Measurements from ENCODE around the gene C1QA.

DNA sequence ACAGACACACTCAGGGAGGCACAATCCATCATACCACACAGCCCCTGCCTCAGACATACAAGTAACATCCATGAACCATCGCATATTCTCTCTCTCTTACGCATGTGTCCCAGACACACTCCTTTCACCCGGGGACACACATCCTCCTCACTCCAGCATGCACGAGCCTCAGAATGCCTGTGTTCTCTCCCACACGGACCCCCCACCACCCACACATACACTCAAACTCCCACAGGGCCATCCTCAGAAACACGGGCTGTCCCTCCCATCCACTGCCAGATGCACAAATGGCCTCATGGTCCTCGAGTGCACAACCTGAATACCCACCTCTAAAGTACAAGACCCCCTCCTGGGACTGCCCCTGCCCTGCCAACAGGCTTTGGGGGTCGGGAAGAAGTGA lies 4.8 kb downstream of the C1QA start:
- TF ChIP-seq ZNF24 (tag by site-specific recombination; IDR thresholded peaks at IDR 0.05) (no peak), RBAK (tag by site-specific recombination; IDR thresholded peaks at IDR 0.05) (no peak), CTCF (tag by site-specific recombination; IDR thresholded peaks at IDR 0.05) (no peak), ZNF664 (tag by site-specific recombination; IDR thresholded peaks at IDR 0.05) (no peak), MYNN (tag by site-specific recombination; IDR thresholded peaks at IDR 0.05; ENCODE audit: borderline replicate concordance) (no peak), ZFHX2 (tag by site-specific recombination; conservative IDR thresholded peaks at IDR 0.05) (peak; percentile 92), AEBP2 (tag by site-specific recombination; IDR thresholded peaks at IDR 0.05; ENCODE audit: borderline replicate concordance) (no peak)
- TF ChIP-seq, protein P1, sequence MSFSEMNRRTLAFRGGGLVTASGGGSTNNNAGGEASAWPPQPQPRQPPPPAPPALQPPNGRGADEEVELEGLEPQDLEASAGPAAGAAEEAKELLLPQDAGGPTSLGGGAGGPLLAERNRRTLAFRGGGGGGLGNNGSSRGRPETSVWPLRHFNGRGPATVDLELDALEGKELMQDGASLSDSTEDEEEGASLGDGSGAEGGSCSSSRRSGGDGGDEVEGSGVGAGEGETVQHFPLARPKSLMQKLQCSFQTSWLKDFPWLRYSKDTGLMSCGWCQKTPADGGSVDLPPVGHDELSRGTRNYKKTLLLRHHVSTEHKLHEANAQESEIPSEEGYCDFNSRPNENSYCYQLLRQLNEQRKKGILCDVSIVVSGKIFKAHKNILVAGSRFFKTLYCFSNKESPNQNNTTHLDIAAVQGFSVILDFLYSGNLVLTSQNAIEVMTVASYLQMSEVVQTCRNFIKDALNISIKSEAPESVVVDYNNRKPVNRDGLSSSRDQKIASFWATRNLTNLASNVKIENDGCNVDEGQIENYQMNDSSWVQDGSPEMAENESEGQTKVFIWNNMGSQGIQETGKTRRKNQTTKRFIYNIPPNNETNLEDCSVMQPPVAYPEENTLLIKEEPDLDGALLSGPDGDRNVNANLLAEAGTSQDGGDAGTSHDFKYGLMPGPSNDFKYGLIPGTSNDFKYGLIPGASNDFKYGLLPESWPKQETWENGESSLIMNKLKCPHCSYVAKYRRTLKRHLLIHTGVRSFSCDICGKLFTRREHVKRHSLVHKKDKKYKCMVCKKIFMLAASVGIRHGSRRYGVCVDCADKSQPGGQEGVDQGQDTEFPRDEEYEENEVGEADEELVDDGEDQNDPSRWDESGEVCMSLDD (tag by site-specific recombination; IDR thresholded peaks at IDR 0.05) = no peak
- TF ChIP-seq, protein P2, sequence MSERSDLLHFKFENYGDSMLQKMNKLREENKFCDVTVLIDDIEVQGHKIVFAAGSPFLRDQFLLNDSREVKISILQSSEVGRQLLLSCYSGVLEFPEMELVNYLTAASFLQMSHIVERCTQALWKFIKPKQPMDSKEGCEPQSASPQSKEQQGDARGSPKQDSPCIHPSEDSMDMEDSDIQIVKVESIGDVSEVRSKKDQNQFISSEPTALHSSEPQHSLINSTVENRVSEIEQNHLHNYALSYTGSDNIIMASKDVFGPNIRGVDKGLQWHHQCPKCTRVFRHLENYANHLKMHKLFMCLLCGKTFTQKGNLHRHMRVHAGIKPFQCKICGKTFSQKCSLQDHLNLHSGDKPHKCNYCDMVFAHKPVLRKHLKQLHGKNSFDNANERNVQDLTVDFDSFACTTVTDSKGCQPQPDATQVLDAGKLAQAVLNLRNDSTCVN (tag by site-specific recombination; optimal IDR thresholded peaks at IDR 0.05) = no peak
- TF ChIP-seq, protein P3, sequence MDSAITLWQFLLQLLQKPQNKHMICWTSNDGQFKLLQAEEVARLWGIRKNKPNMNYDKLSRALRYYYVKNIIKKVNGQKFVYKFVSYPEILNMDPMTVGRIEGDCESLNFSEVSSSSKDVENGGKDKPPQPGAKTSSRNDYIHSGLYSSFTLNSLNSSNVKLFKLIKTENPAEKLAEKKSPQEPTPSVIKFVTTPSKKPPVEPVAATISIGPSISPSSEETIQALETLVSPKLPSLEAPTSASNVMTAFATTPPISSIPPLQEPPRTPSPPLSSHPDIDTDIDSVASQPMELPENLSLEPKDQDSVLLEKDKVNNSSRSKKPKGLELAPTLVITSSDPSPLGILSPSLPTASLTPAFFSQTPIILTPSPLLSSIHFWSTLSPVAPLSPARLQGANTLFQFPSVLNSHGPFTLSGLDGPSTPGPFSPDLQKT (IDR thresholded peaks at IDR 0.05; ENCODE audit: borderline replicate concordance, low read depth, low read length) = no peak

Measured in HEK293 (cell line).